Mesodermal cell (in vitro differentiated cells): Measurements from ENCODE around the gene SPATA20.
A peak's percentile ranks its signal among the peaks of the same experiment; 100 is the strongest.

Source experiments
- H3K27ac ChIP-seq: 2 replicates; pipeline ENCODE4 v1.7.0; 2013; ENCODE audit warnings: mild to moderate bottlenecking, low read depth, low read length, moderate library complexity; ENCODE audit not compliant: severe bottlenecking
- H3K36me3 ChIP-seq: 2 replicates; pipeline ENCODE4 v1.7.1; 2013; ENCODE audit warnings: mild to moderate bottlenecking, low read length, moderate library complexity; ENCODE audit not compliant: control insufficient read depth, insufficient read depth
- H3K4me1 ChIP-seq: one replicate; pipeline ENCODE4 v1.7.1; 2013; ENCODE audit warnings: mild to moderate bottlenecking, low read length; ENCODE audit not compliant: insufficient read depth, control insufficient read depth, poor library complexity, severe bottlenecking
- H3K4me3 ChIP-seq: 2 replicates; pipeline ENCODE4 v1.7.0; 2013; ENCODE audit warnings: low read length, control low read depth, mild to moderate bottlenecking; ENCODE audit not compliant: insufficient read depth, poor library complexity, severe bottlenecking; ENCODE audit errors: extremely low read depth
- H3K9me3 ChIP-seq: 2 replicates; pipeline ENCODE4 v1.7.1; 2013; ENCODE audit warnings: mild to moderate bottlenecking, low read length, moderate library complexity; ENCODE audit not compliant: control insufficient read depth
- WGBS, 2 experiments: methylation state at CpG; one replicate each; pipeline ENCODE4 v1.1.5; 2013; ENCODE audit warnings: missing lambda C conversion rate in 2 of 2; ENCODE audit not compliant: insufficient coverage in 2 of 2; 5-methylcytosine and 5-hydroxymethylcytosine counted together

The SPATA20 gene

DNA sequence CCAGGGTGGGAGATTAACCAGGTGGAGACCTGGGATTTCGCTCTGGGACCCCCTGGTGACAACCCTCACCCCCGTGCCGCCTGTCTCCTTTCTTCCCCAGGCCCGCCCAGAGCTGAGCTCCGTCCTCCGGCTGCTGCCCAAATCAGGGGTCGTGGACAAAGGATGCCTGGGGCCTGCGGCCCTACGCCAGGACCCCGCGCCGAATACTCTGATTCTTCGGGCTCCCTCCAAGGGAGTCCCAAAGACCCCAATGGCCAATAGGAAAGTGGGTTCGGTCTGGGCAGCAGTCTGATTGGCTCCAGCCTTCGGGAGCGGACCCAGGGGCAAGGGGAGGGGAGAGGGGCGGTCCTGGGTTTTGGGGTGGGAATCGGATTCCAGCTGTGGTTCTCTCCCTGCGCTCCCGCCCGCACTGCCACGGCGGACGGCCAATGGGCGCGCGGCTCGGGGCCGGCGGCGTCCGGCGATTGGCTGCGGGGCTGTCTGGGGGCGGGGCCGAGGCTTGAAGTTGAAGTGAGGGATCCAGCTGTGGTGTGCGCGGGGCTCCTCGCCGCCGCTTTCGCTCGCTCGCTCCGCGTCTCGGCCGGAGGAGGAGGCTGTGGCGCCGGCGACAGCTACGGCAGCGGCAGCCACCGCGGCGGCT, 13.3 kb downstream of the SPATA20 start, which contains the start of gene CACNA1G:
TSS of gene CACNA1G (plus strand) at position 531 of the 640 bp plus-strand sequence. CDS start 745 bp downstream, outside the sequence.
- Histone ChIP-seq H3K9me3 (no peaks in the 10 kb centered on the region), H3K4me3 (peak within 1 kb of the TSS; percentile 46), H3K4me1 (peaks cover 10% of the 10 kb centered on the region), H3K36me3 (no peaks in the 10 kb centered on the region), H3K27ac (peak within 1 kb of the TSS; percentile 29)
- WGBS, 2 experiments = 0% methylated on average over 43 to 44 of the region's 56 CpGs

DNA sequence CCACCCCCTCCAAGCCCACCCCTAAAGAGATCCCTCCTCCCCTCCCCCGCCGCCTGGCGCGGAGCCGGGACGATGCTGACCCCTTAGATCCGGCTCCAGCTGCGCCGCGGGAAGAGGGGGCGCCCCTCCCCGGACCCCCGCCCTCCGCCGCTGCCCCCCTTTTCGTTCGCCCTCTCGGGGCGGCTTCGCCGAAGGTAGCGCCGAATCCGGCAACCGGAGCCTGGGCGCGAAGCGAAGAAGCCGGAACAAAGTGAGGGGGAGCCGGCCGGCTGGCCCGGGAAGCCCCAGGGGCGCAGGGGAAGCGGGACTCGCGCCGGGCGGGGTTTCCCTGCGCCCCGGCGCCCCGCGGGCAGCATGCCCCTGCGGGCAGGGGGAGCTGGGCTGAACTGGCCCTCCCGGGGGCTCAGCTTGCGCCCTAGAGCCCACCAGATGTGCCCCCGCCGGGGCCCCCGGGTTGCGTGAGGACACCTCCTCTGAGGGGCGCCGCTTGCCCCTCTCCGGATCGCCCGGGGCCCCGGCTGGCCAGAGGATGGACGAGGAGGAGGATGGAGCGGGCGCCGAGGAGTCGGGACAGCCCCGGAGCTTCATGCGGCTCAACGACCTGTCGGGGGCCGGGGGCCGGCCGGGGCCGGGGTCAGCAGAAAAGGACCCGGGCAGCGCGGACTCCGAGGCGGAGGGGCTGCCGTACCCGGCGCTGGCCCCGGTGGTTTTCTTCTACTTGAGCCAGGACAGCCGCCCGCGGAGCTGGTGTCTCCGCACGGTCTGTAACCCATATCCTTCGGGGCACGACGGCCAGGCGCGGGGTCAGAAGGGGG, 14.2 kb downstream of the SPATA20 start:
- H3K27ac ChIP-seq = no peak overlapping the region
- H3K4me3 ChIP-seq = peak overlapping the region; percentile 46
- H3K36me3 ChIP-seq = no peaks in the 10 kb centered on the region
- WGBS, 2 experiments = 1% methylated on average over 37 to 65 of the region's 88 CpGs
- H3K4me1 ChIP-seq = peaks cover 10% of the 10 kb centered on the region
- H3K9me3 ChIP-seq = no peaks in the 10 kb centered on the region

GRCh38 chr17:50561746-50562141, 14.8 kb downstream of the SPATA20 start:
- peaks cover 10% of the 10 kb centered on the region for H3K4me1 ChIP-seq
- peak overlapping the region; percentile 46 for H3K4me3 ChIP-seq

DNA sequence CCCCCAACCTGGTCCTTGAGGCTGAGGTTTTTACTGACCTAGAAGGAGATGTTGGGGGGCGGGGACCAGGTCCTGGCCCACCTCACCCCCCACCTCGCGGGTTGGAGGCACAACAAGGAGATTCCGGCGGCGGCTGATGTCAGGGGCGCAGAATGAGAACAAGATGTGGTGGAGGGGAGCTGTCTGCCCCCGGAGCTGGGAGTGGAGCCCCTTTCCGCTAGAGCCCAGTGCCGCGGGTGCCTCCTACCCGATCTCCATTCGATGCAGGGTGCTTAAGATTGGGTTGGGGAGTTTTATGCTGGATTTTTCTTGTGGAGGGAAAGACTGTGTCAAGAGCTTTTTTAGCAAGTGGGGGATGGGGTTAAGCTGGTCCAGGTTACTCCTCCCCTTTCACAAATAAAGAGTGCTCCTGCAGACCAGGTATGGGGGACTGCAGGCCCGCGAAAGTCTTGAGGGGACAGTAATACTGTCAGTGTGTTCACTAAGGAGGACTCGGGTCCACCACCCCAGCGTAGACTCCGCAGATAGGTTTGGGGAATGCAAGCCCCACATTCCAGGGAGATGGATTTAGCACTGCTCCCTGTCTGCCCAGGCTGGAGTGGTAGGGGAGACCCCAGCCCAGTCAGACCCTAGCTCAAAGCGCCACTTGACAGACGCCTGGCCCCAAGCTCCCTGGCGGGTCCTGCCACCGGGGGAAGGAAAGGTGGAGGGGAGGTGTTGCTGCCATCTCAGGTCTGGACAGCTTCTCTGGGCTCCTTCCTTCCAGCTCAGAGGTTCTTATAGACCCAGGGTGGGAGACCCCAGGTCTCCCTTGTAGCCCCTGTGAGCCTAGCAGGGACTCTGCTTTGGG, 15.5 kb downstream of the SPATA20 start:
- no peak overlapping the region for H3K27ac ChIP-seq
- peaks cover 10% of the 10 kb centered on the region for H3K4me1 ChIP-seq

More at GRCh38 chr17:50561746-50562141, 14.8 kb downstream of the SPATA20 start:
- no peak overlapping the region for H3K27ac ChIP-seq
- WGBS, 2 experiments = 0% methylated on average over 1 of the region's 27 CpGs; no CpG with 5 or more reads in 1 of the 2 experiments
- H3K9me3 ChIP-seq = no peaks in the 10 kb centered on the region
- no peaks in the 10 kb centered on the region for H3K36me3 ChIP-seq

DNA sequence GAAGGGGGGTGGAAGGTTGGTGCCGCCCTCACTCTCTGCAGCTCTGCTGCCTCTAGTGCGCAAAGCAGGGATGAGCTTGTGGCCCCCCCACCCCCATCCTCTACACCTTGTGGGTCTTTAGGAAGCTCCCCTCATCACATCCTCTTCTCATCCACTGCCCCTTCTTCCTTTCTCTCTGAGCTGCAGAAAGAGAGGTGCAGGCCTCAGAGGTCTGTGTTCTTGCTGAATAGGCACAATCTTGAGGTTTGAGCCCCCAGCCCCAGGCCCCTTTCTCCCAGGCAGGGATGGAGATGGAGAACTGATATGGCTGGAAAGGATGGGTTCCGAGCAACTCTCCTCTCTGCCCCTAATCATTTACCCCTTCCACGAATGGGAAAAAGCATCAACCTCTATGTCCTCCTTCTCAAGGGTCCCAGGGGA, 16.1 kb downstream of the SPATA20 start:
- Histone ChIP-seq H3K27ac (no peak overlapping the region), H3K36me3 (no peaks in the 10 kb centered on the region), H3K9me3 (no peaks in the 10 kb centered on the region), H3K4me3 (no peak overlapping the region), H3K4me1 (peaks cover 10% of the 10 kb centered on the region)
- 14% methylated on average over 2 of the region's 4 CpGs; no CpG with 5 or more reads in 1 of the 2 experiments for WGBS, 2 experiments

More for the DNA sequence above, 15.5 kb downstream of the SPATA20 start:
- no peaks in the 10 kb centered on the region for H3K36me3 ChIP-seq
- no peaks in the 10 kb centered on the region for H3K9me3 ChIP-seq
- 7 to 18% methylated on average over 11 to 16 of the region's 22 CpGs for WGBS, 2 experiments
- no peak overlapping the region for H3K4me3 ChIP-seq

- peaks cover 5% of the 10 kb centered on the region for H3K4me1 ChIP-seq
- 61 to 66% methylated on average over 10 to 16 of the region's 19 CpGs for WGBS, 2 experiments
- no peak overlapping the region for H3K4me3 ChIP-seq
- H3K9me3 ChIP-seq = no peaks in the 10 kb centered on the region
- no peak overlapping the region for H3K27ac ChIP-seq
- H3K36me3 ChIP-seq = no peaks in the 10 kb centered on the region
Measured at GRCh38 chr17:50564916-50565315, 17.9 kb downstream of the SPATA20 start.

DNA sequence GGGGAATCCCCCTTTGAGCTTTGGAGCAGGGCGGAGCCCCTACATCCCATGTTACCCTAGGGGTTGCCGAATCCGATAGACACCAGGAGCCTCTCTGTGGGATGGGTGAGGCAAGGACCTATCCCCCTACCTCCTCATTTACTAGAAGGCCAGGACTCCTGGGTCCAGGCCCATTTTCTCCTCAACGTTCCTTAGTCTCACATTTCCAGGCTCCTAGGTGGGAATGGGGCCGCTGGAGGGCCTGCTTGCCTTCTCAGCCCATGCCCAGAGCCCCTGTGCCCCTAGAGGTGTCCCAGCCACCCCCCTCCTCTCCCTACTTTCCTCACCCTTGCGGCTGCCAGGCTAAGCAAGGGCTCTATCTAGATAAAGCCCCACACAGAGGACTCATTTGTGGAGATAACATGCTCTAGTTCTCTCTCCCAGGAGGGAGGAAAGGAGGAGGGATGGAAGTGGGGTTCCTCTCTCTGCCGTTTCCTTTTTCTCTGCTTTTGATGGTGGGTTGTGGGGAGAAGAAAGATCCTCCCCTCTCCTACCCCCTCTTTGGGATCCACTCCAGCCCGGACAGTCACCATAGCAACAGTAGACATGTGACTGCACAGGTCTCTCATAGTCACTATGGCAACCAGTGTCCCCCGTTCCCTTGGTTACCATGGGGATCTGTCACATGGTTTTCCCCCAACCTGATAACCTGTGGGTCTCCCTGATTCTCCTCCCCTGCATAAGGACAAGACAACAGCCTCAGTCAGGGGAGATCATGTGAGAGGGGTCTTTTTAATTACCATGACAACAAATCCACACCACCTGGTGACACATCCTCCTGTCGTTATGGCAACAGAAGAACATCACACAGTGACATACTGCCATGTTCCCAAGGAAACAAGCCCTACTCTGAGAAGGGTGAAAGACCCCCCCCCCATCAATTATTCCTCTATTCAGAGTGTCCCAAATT, 18.7 kb downstream of the SPATA20 start:
- no peak overlapping the region for H3K4me3 ChIP-seq
- 44 to 55% methylated on average over 3 to 5 of the region's 10 CpGs for WGBS, 2 experiments
- H3K36me3 ChIP-seq = no peaks in the 10 kb centered on the region
- no peaks in the 10 kb centered on the region for H3K9me3 ChIP-seq
- H3K4me1 ChIP-seq = peaks cover 5% of the 10 kb centered on the region
- H3K27ac ChIP-seq = no peak overlapping the region

GRCh38 chr17:50566886-50567285, 19.9 kb downstream of the SPATA20 start:
- H3K27ac ChIP-seq = no peak overlapping the region
- WGBS, 2 experiments = 89 to 100% methylated on average over 1 of the region's 2 CpGs

DNA sequence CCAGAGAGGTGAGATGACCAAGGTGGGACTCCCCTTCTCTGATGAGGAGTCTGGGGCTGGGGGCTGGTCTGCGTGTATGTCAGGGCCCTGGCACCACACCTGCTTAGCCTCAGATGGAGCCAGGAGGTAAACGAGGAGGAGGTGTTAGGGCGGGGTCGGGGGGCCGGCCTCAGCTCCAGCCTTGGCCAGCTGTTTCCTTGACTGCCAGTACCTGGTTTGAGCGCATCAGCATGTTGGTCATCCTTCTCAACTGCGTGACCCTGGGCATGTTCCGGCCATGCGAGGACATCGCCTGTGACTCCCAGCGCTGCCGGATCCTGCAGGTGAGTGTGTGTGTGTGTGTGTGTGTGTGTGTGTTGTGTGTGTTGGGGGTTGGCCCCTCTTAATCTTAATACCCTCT, 21.7 kb downstream of the SPATA20 start:
- Histone ChIP-seq H3K4me1 (no peaks in the 10 kb centered on the region), H3K9me3 (no peaks in the 10 kb centered on the region), H3K4me3 (no peak overlapping the region), H3K36me3 (no peaks in the 10 kb centered on the region), H3K27ac (no peak overlapping the region)
- 76 to 90% methylated on average over 4 to 6 of the region's 12 CpGs for WGBS, 2 experiments

More at GRCh38 chr17:50566886-50567285, 19.9 kb downstream of the SPATA20 start:
- no peaks in the 10 kb centered on the region for H3K36me3 ChIP-seq
- no peaks in the 10 kb centered on the region for H3K9me3 ChIP-seq
- H3K4me1 ChIP-seq = peaks cover 5% of the 10 kb centered on the region
- no peak overlapping the region for H3K4me3 ChIP-seq
